Activated CD8-positive, alpha-beta T cell treated with anti-CD3 and anti-CD28 coated beads, Interleukin-2, amount 10 ng/mL, durations not matched to agents 7 days and 5 days (primary cell): ENCODE measurements around the gene STIM1. TPM values are rescaled to one million over a fixed set of nuclear protein-coding genes. Genes with fewer than 3 reads are reported as not detected.
A peak's percentile ranks its signal among the peaks of the same experiment; 100 is the strongest.

Experiments
- ATAC-seq: fragments of 150-1000 bp; cut with Tn5 transposase; one replicate; pipeline ENCODE4 v1.10.0; 2021; ENCODE audit warnings: moderate library complexity
- CTCF ChIA-PET: fragments of 350-600 bp; sonication (Branson Sonifier 250); formaldehyde crosslinking; loops from one replicate; lab custom pipeline; 2021; ENCODE audit warnings: antibody characterized with exemption; lab: Charles Lee
- POLR2A ChIA-PET: fragments of 350-600 bp; sonication (Branson Sonifier 250); formaldehyde crosslinking; loops from one replicate; lab custom pipeline; 2021; ENCODE audit warnings: antibody characterized with exemption; lab: Charles Lee
- DNase-seq: peaks from one replicate; pipeline ENCODE4 v3.0.0-alpha.2; 2020
- H3K27ac Mint-ChIP-seq: one replicate; pipeline ENCODE4 v1.8.0; 2021; ENCODE audit warnings: mild to moderate bottlenecking, mixed read lengths
- H3K27me3 Mint-ChIP-seq: one replicate; pipeline ENCODE4 v1.8.0; 2021; ENCODE audit warnings: low read depth, mixed read lengths
- H3K36me3 Mint-ChIP-seq: one replicate; pipeline ENCODE4 v1.8.0; 2021; ENCODE audit warnings: low read depth, mixed read lengths
- H3K4me1 Mint-ChIP-seq: one replicate; pipeline ENCODE4 v1.8.0; 2021; ENCODE audit warnings: low read depth, mixed read lengths
- H3K4me3 Mint-ChIP-seq: one replicate; pipeline ENCODE4 v1.8.0; 2021; ENCODE audit warnings: mild to moderate bottlenecking, mixed read lengths
- H3K9me3 Mint-ChIP-seq: one replicate; pipeline ENCODE4 v1.8.0; 2022; ENCODE audit warnings: mixed read lengths; ENCODE audit not compliant: insufficient read depth
- total RNA-seq, 2 experiments: library from RNA; stranded (reverse); gene quantifications; one replicate each; pipeline ENCODE4 v1.2.3, GENCODE V29; 2021

The STIM1 gene
- total RNA-seq, 2 experiments from 2014 or later, result 97.3 to 104 TPM

DNA sequence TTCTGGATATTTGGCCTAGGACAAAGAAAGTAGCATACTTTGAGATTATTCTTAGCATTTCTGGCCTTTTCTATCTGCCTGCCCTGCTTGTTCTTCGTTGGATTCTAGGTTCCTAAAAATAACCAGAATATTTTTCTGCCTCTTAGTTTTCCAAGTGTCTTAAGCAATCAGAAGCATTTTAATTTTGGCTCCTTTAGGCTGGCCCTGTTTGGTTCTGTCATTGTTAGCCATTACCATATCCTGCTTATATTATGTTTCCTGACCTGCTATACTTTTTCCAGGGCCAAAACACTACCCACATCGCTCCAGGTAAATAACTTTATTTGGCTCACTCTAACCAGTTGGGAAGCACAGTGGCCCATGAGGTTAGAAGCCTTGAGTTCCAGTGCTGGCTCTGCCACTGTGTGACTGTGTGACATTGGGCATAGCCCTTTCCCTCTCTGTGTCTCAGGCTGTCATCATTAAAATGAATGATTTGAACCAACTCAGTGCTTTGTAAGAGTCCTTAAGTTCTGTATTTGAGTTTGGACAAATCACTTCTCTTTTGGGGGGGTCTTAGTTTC, 91.1 kb downstream of the STIM1 start:
- Mint-ChIP-seq H3K9me3 (no peaks in the 10 kb centered on the region), H3K27ac (peak overlapping the region; percentile 96), H3K4me1 (peaks cover 94% of the 10 kb centered on the region), H3K27me3 (no peaks in the 10 kb centered on the region), H3K36me3 (peaks cover 55% of the 10 kb centered on the region), H3K4me3 (peak overlapping the region; percentile 69)
- no peak for DNase-seq
- ChIA-PET POLR2A (interaction anchor here (0.9 to 2.1 kb wide), 6 partner anchors 21 to 106 kb away, joined by 3 to 14 read pairs (median 4); partner anchors contain the start of genes RHOG and STIM1), CTCF (interaction anchor here (1.0 to 4.4 kb wide), 7 partner anchors 21 to 126 kb away, joined by 3 to 42 read pairs (median 8); partner anchors contain the start of gene STIM1)
- peak; percentile 21 for ATAC-seq

DNA sequence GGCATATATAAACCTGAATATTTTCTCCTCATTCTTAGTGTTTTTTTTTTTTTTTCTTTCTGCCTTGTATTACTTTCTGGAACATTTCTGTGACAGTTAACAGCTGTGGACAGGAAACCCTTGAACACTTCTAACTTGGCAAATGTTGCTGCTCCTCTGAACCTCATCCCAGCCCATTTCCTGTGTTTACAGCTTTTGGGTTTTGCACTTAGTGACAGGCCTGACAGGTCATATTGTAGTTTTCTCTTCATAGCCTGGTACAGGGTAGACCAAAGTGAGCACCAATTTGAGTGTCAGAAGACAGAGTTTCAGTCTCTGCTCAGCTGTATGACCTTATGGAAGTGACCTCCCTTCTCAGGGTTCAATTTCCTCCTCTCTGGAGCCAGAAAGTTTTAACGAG, 91.6 kb downstream of the STIM1 start:
- CTCF ChIA-PET, result interaction anchor here (1.0 to 4.4 kb wide), 11 partner anchors 10 to 126 kb away, joined by 3 to 42 read pairs (median 5); partner anchors contain the start of gene STIM1

DNA sequence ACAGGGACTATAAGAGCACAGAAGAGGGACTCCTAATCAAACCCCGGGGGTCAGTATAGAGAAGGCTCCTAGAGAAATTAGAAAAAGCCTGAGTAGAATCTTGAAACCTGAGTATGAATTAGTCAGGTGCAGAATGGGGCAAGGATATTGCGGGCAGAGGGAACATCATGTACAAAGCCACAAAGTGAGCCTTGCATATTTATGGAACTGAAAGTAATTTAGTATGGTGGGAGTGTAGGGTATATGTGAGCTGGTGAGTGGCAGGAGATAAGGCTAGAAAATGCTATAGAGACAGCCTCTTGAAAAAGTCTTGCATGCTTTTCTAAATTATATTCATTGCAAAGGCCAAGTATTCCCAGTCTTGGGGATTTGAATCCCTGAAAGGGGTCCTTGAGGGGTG, 93.7 kb downstream of the STIM1 start:
- Mint-ChIP-seq H3K4me1 (peaks cover 92% of the 10 kb centered on the region), H3K27ac (peak overlapping the region; percentile 76), H3K27me3 (no peaks in the 10 kb centered on the region), H3K9me3 (no peaks in the 10 kb centered on the region), H3K4me3 (peak overlapping the region; percentile 37), H3K36me3 (peaks cover 64% of the 10 kb centered on the region)
- CTCF ChIA-PET, result interaction anchor here (1.2 to 4.4 kb wide), 5 partner anchors 40 to 140 kb away, joined by 3 to 42 read pairs (median 6); partner anchors contain the start of genes PGAP2 and STIM1
- POLR2A ChIA-PET, result interaction anchor here (0.9 kb wide), 1 partner anchor 94 kb away, joined by 3 read pairs; the partner anchor contains the start of gene STIM1
- ATAC-seq (peak; percentile 57), DNase-seq (peak; percentile 61)

More for the DNA sequence above, 91.6 kb downstream of the STIM1 start:
- POLR2A ChIA-PET, result interaction anchor here (0.9 to 2.1 kb wide), 6 partner anchors 21 to 106 kb away, joined by 3 to 14 read pairs (median 4); partner anchors contain the start of genes RHOG and STIM1
- Mint-ChIP-seq H3K9me3 (no peaks in the 10 kb centered on the region), H3K27me3 (no peaks in the 10 kb centered on the region), H3K4me3 (peak overlapping the region; percentile 69), H3K27ac (peak overlapping the region; percentile 96), H3K4me1 (peaks cover 93% of the 10 kb centered on the region), H3K36me3 (peaks cover 58% of the 10 kb centered on the region)
- DNase-seq (peak; percentile 83), ATAC-seq (peak; percentile 76)

DNA sequence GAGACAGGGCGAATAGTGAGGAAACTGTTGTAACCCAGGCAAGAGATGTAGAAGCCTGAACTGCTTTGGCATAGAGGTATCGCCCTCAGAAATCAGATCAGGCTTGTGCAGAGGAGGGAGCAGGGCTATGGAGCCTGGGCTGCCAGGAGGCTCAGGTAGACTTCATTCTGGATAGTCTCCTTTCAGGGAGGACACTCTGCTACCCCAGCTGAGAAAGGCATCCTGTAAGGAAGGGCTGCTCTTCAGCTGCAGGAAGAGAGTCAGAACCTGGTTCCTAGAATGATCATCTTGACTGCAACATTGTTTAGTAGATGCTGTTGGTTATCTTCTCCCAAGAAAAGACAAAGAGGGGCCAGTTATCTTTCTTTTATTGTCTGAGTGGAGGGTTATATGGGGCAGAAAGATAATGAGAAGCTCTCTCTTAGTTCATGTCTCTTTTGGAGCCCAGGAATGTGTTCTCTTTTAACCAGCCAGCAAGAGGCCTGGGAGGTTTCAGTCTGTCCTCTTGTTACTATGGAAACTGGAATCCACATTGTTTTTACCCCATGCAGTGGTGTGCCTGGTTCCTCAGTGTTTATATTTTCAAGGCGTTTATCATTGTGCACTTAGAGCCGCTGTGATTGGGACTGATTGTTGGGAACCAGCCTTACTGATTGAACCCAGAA, 95.7 kb downstream of the STIM1 start:
- CTCF ChIA-PET, result interaction anchor here (1.0 to 3.6 kb wide), 8 partner anchors 8 to 101 kb away, joined by 3 to 31 read pairs (median 4); partner anchors contain the start of gene STIM1
- H3K27me3 Mint-ChIP-seq, result no peaks in the 10 kb centered on the region
- peak overlapping the region; percentile 78 for H3K27ac Mint-ChIP-seq
- peaks cover 96% of the 10 kb centered on the region for H3K4me1 Mint-ChIP-seq
- POLR2A ChIA-PET, result interaction anchor here (1.2 to 1.6 kb wide), 2 partner anchors 97 to 98 kb away, joined by 4 to 5 read pairs; partner anchors contain the start of gene STIM1
- H3K36me3 Mint-ChIP-seq, result peaks cover 61% of the 10 kb centered on the region
- ATAC-seq (peak; percentile 32), DNase-seq (no peak)
- peak overlapping the region; percentile 19 for H3K4me3 Mint-ChIP-seq
- H3K9me3 Mint-ChIP-seq, result no peaks in the 10 kb centered on the region

DNA sequence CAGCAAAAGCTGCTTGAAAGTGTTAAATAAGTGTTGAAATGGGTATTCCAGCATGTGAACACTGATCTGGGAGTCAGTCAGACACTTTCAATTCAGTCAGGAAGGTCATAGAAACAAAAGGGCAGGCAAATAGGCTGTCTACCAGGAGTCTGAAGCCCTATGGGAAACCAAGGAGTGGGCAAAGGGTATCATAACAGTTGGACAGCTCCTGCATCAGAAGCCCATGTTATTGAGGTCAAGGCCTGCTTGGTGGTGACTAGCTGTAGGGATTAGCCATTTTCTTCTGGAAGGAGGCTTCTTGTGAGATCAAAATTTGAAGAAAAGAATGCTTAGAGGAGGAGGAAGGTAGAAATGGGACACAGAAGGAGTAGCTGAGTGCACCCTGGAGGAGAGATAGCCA, 97.3 kb downstream of the STIM1 start:
- H3K27me3 Mint-ChIP-seq, result no peaks in the 10 kb centered on the region
- H3K4me3 Mint-ChIP-seq, result peak overlapping the region; percentile 15
- H3K27ac Mint-ChIP-seq, result peak overlapping the region; percentile 55
- H3K4me1 Mint-ChIP-seq, result peaks cover 89% of the 10 kb centered on the region
- no peak for ATAC-seq
- H3K9me3 Mint-ChIP-seq, result no peaks in the 10 kb centered on the region
- no peak for DNase-seq
- peaks cover 57% of the 10 kb centered on the region for H3K36me3 Mint-ChIP-seq
- CTCF ChIA-PET, result interaction anchor here (1.0 to 3.6 kb wide), 5 partner anchors 10 to 98 kb away, joined by 3 to 31 read pairs (median 4); partner anchors contain the start of gene STIM1
- POLR2A ChIA-PET, result interaction anchor here (0.8 to 1.6 kb wide), 3 partner anchors 9 to 113 kb away, joined by 3 to 5 read pairs (median 4); partner anchors contain the start of gene STIM1

DNA sequence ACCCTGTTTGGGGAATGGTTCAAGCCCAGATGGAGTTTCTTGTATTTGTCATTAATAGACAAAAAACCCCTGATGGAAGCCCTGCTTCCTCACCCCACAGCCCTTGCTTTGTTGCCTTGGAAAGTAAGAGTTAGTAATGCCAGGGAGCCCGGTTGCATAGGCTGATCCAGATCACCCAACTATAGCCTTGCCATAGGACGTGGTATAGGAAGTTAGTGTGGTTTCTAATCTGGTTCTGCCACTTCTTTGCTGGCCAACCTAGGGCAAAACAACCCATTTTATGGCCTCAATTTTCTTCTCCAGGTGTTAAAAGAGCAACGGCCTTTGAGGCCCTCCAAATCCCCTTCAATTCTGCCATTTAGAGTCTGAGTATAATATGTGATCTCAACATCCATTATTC, 97.9 kb downstream of the STIM1 start:
- ATAC-seq (no peak), DNase-seq (no peak)
- no peaks in the 10 kb centered on the region for H3K27me3 Mint-ChIP-seq
- H3K4me3 Mint-ChIP-seq, result peak overlapping the region; percentile 37
- H3K9me3 Mint-ChIP-seq, result no peaks in the 10 kb centered on the region
- peaks cover 91% of the 10 kb centered on the region for H3K4me1 Mint-ChIP-seq
- peaks cover 53% of the 10 kb centered on the region for H3K36me3 Mint-ChIP-seq
- H3K27ac Mint-ChIP-seq, result peak overlapping the region; percentile 59
- POLR2A ChIA-PET, result interaction anchor here (0.8 to 1.5 kb wide), 2 partner anchors 9 to 114 kb away, joined by 3 to 4 read pairs; no protein-coding TSS in a partner anchor
- CTCF ChIA-PET, result interaction anchor here (1.6 to 3.6 kb wide), 3 partner anchors 10 to 99 kb away, joined by 4 to 31 read pairs (median 6); partner anchors contain the start of gene STIM1

DNA sequence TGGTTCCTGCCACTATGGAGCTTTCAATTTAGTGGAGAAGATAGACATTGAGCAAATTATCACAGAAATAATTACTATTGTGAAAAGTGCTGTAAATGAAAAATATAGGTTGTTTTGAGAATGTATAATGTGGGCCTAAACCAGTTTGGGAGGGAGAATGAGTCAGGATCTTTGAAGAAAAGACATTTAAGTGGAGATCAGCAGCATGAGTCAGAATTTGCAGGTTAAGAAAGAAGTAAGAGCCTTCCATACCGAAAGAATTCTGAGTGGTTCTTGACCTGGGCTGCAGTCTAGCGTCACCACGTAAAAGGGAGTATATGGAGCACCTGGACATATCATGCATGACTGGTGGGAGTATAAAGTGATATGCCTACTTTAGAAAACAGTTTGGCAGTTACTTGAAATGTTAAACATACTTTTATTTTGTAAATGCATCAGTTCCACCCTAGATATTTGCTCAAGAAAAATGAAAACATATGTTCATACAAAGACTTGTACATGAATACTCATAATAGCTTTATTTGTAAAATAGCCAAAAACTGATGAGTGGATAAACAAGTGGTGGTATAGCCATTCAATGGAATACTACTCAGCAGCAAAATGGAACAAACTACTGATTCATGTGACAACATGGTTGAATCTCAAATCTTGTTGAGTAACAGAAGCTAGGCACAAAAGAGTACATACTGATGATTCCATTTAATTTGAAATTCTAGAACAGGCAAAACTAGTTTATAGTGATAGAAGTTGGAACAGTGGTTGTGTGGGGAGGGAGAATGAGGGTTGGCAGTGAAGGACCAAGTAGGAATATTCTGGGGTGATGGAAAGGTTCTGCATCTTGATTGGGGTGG, 99.2 kb downstream of the STIM1 start:
- no peaks in the 10 kb centered on the region for H3K9me3 Mint-ChIP-seq
- H3K4me3 Mint-ChIP-seq, result peak overlapping the region; percentile 24
- ATAC-seq, result no peak
- CTCF ChIA-PET, result interaction anchor here (0.7 to 2.8 kb wide), 7 partner anchors 12 to 118 kb away, joined by 3 to 19 read pairs (median 6); partner anchors contain the start of gene STIM1
- peaks cover 47% of the 10 kb centered on the region for H3K36me3 Mint-ChIP-seq
- peaks cover 90% of the 10 kb centered on the region for H3K4me1 Mint-ChIP-seq
- POLR2A ChIA-PET, result interaction anchor here (0.9 to 1.5 kb wide), 2 partner anchors 10 to 15 kb away, joined by 3 to 4 read pairs; no protein-coding TSS in a partner anchor
- DNase-seq, result no peak
- H3K27me3 Mint-ChIP-seq, result no peaks in the 10 kb centered on the region
- peak overlapping the region; percentile 76 for H3K27ac Mint-ChIP-seq

DNA sequence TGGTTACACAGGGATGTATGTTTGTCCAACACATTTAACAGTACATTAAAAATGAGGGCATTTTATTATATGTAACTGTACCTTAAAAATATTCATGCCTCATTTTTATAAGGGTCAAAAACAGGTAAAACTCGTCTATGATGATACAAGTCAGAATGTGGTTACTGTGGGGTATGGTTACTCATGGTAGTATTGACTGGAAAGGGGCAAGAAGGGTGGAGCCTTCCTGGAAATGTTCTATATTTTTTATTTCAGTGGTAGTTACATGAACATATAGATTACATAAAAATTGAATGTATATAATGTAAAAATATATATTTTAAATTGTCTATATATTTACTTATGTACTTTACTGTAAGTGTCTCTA, 99.8 kb downstream of the STIM1 start:
- peaks cover 43% of the 10 kb centered on the region for H3K36me3 Mint-ChIP-seq

DNA sequence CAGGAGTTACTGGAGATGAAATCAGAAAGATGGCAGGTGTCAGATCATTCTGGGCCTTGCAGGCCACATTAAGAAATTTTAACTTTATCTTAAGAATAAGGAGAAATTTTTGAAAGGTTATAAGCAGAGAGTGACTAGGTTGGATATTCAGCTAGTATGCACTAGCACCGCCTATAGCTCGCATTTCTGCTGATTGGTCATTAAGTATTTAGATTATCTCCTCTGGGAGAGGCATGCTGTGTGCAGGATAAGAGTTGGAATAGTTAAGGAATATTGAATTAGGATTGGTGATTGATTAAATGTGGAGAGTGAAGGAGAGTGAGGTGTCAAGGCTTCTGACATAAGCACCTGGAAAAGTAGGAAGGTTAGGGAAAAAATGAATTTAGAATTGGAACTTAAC, 100.6 kb downstream of the STIM1 start:
- CTCF ChIA-PET, result interaction anchor here (0.9 to 2.8 kb wide), 5 partner anchors 11 to 116 kb away, joined by 4 to 19 read pairs (median 9); partner anchors contain the start of gene STIM1

More for the DNA sequence above, 99.8 kb downstream of the STIM1 start:
- CTCF ChIA-PET, result interaction anchor here (0.9 to 2.8 kb wide), 5 partner anchors 12 to 117 kb away, joined by 4 to 19 read pairs (median 9); partner anchors contain the start of gene STIM1
- Mint-ChIP-seq H3K4me3 (peak overlapping the region; percentile 24), H3K27me3 (no peaks in the 10 kb centered on the region), H3K9me3 (no peaks in the 10 kb centered on the region), H3K27ac (peak overlapping the region; percentile 76), H3K4me1 (peaks cover 90% of the 10 kb centered on the region)
- ATAC-seq, result peak; percentile 25
- POLR2A ChIA-PET, result interaction anchor here (0.6 kb wide), 1 partner anchor 100 kb away, joined by 5 read pairs; the partner anchor contains the start of gene STIM1
- DNase-seq, result no peak

DNA sequence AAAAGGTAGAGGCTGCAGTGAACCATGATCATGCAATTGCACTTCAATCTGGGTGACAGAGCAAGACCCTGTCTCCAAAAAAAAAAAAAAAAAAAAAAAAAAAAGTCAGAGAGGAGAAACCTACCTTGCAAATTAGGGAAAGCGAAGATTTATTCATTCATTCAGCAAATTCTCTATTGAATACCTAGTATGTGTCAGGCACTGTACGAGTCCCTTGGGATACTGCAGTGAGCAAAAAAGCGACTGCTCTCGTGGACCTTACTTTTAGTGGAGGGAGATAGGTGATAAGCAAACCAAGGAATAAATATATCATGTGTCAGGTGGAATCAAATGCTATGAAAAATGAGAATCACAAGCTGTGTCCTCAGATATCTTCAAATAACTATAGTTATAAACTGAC, 101.3 kb downstream of the STIM1 start:
- H3K27ac Mint-ChIP-seq, result no peak overlapping the region
- no peak overlapping the region for H3K4me3 Mint-ChIP-seq
- DNase-seq (no peak), ATAC-seq (no peak)
- H3K4me1 Mint-ChIP-seq, result peaks cover 81% of the 10 kb centered on the region
- no peaks in the 10 kb centered on the region for H3K9me3 Mint-ChIP-seq
- ChIA-PET CTCF (interaction anchor here (0.7 to 1.9 kb wide), 2 partner anchors 102 to 116 kb away, joined by 3 to 10 read pairs; partner anchors contain the start of gene STIM1), POLR2A (interaction anchor here (1.7 kb wide), 1 partner anchor 102 kb away, joined by 6 read pairs; the partner anchor contains the start of gene STIM1)
- H3K27me3 Mint-ChIP-seq, result no peaks in the 10 kb centered on the region
- peaks cover 37% of the 10 kb centered on the region for H3K36me3 Mint-ChIP-seq

More for the DNA sequence above, 100.6 kb downstream of the STIM1 start:
- H3K4me1 Mint-ChIP-seq, result peaks cover 85% of the 10 kb centered on the region
- DNase-seq, result no peak
- POLR2A ChIA-PET, result interaction anchor here (0.6 kb wide), 2 partner anchors 101 to 102 kb away, joined by 5 read pairs; partner anchors contain the start of gene STIM1
- peak overlapping the region; percentile 66 for H3K27ac Mint-ChIP-seq
- H3K4me3 Mint-ChIP-seq, result no peak overlapping the region
- H3K27me3 Mint-ChIP-seq, result no peaks in the 10 kb centered on the region
- peaks cover 40% of the 10 kb centered on the region for H3K36me3 Mint-ChIP-seq
- H3K9me3 Mint-ChIP-seq, result no peaks in the 10 kb centered on the region
- no peak for ATAC-seq
